H9 (cell line): ENCODE results near the gene RPS24. TPM values are rescaled to one million over a fixed set of nuclear protein-coding genes. Genes with fewer than 3 reads are reported as not detected.

Experiments
- DNase-seq: peaks from one replicate; pipeline ENCODE4 v3.0.0-alpha.2; 2017
- H2AFZ ChIP-seq: one replicate; pipeline ENCODE4 v1.6.1; 2013; ENCODE audit warnings: mild to moderate bottlenecking, low read length, control low read depth, moderate library complexity
- H2AK5ac ChIP-seq: 2 replicates; pipeline ENCODE4 v1.6.1; 2013; ENCODE audit warnings: low read length, control low read depth, mixed read lengths; ENCODE audit not compliant: insufficient read length
- H2BK120ac ChIP-seq: one replicate; pipeline ENCODE4 v1.6.1; 2013; ENCODE audit warnings: low read depth, mild to moderate bottlenecking, low read length, control low read depth, inconsistent platforms; ENCODE audit not compliant: poor library complexity, severe bottlenecking
- H2BK12ac ChIP-seq: 2 replicates; pipeline ENCODE4 v1.6.1; 2013; ENCODE audit warnings: low read length, control low read depth, mixed read lengths, low read depth; ENCODE audit not compliant: insufficient read length
- H2BK15ac ChIP-seq: 2 replicates; pipeline ENCODE4 v1.6.1; 2013; ENCODE audit warnings: low read depth, low read length, control low read depth
- H2BK20ac ChIP-seq: one replicate; pipeline ENCODE4 v1.6.1; 2013; ENCODE audit warnings: low read depth, mild to moderate bottlenecking, low read length, control low read depth, inconsistent platforms; ENCODE audit not compliant: poor library complexity, severe bottlenecking
- H2BK5ac ChIP-seq: 2 replicates; pipeline ENCODE4 v1.6.1; 2013; ENCODE audit warnings: low read length, control low read depth, mixed read lengths; ENCODE audit not compliant: insufficient read length
- H3K14ac ChIP-seq: 2 replicates; pipeline ENCODE4 v1.6.1; 2013; ENCODE audit warnings: low read length, control low read depth; ENCODE audit not compliant: insufficient read depth
- H3K18ac ChIP-seq: 2 replicates; pipeline ENCODE4 v1.6.1; 2013; ENCODE audit warnings: low read depth, mild to moderate bottlenecking, mixed read lengths, low read length, control low read depth; ENCODE audit not compliant: insufficient read length
- H3K23ac ChIP-seq: 2 replicates; pipeline ENCODE4 v1.6.1; 2013; ENCODE audit warnings: low read length, control low read depth, mixed read lengths, low read depth; ENCODE audit not compliant: insufficient read length
- H3K23me2 ChIP-seq: 2 replicates; pipeline ENCODE4 v1.6.1; 2013; ENCODE audit warnings: low read depth, mild to moderate bottlenecking, mixed read lengths, low read length, control low read depth; ENCODE audit not compliant: insufficient read length, poor library complexity, severe bottlenecking
- H3K27ac ChIP-seq: 2 replicates; pipeline ENCODE4 v1.5.1; 2013; ENCODE audit warnings: low read length, control low read depth, mixed read lengths, low read depth; ENCODE audit not compliant: insufficient read length
- H3K27me3 ChIP-seq: 2 replicates; pipeline ENCODE4 v1.6.1; 2013; ENCODE audit warnings: low read length, control low read depth, inconsistent platforms; ENCODE audit not compliant: insufficient read depth
- H3K4ac ChIP-seq: 2 replicates; pipeline ENCODE4 v1.6.1; 2013; ENCODE audit warnings: low read depth, mild to moderate bottlenecking, control low read depth, inconsistent platforms, low read length, moderate library complexity
- H3K4me1 ChIP-seq: 2 replicates; pipeline ENCODE4 v1.6.1; 2013; ENCODE audit warnings: low read length, control low read depth, inconsistent platforms; ENCODE audit not compliant: insufficient read depth
- H3K4me2 ChIP-seq: 2 replicates; pipeline ENCODE4 v1.6.1; 2013; ENCODE audit warnings: low read length, control low read depth, mixed read lengths; ENCODE audit not compliant: insufficient read length, insufficient read depth
- H3K56ac ChIP-seq: 2 replicates; pipeline ENCODE4 v1.6.1; 2013; ENCODE audit warnings: low read depth, mild to moderate bottlenecking, mixed read lengths, low read length, control low read depth; ENCODE audit not compliant: insufficient read length
- H3K79me1 ChIP-seq: 2 replicates; pipeline ENCODE4 v1.6.1; 2013; ENCODE audit warnings: low read depth, mild to moderate bottlenecking, moderate library complexity, low read length, control low read depth, inconsistent platforms; ENCODE audit not compliant: insufficient read depth, poor library complexity, severe bottlenecking
- H3K79me2 ChIP-seq: 2 replicates; pipeline ENCODE4 v1.6.1; 2013; ENCODE audit warnings: low read length, control low read depth, inconsistent platforms; ENCODE audit not compliant: insufficient read depth
- H3K9ac ChIP-seq: 2 replicates; pipeline ENCODE4 v1.6.1; 2013; ENCODE audit warnings: low read length, control low read depth, mixed read lengths; ENCODE audit not compliant: insufficient read length; ENCODE audit errors: extremely low read depth
- H3K9me3 ChIP-seq: one replicate; pipeline ENCODE4 v1.6.1; 2013; ENCODE audit warnings: low read depth, low read length, inconsistent platforms; ENCODE audit not compliant: control insufficient read depth
- H3T11ph ChIP-seq: one replicate; pipeline ENCODE4 v1.6.1; 2013; ENCODE audit warnings: mild to moderate bottlenecking, low read length, control low read depth, inconsistent platforms
- H4K20me1 ChIP-seq: one replicate; pipeline ENCODE4 v1.6.1; 2013; ENCODE audit not compliant: control insufficient read depth, insufficient read length, insufficient read depth
- H4K5ac ChIP-seq: 2 replicates; pipeline ENCODE4 v1.6.1; 2013; ENCODE audit warnings: low read depth, mild to moderate bottlenecking, mixed read lengths, low read length, control low read depth; ENCODE audit not compliant: insufficient read length
- H4K8ac ChIP-seq: replicated peaks from 2 replicates; pipeline ENCODE4 v1.6.1; 2013; ENCODE audit warnings: low read length, control low read depth, mixed read lengths, low read depth; ENCODE audit not compliant: insufficient read length
- H4K91ac ChIP-seq: 2 replicates; pipeline ENCODE4 v1.6.1; 2013; ENCODE audit warnings: low read depth, mild to moderate bottlenecking, moderate library complexity, mixed read lengths, low read length, control low read depth; ENCODE audit not compliant: insufficient read length
- H3K27ac Mint-ChIP-seq, 3 experiments: 2 replicates in 2 of 3; 3 replicates in 1 of 3; pipeline ENCODE4 v1.8.0; 2020 to 2021; ENCODE audit warnings: mixed read lengths in 3 of 3, mild to moderate bottlenecking in 1 of 3, moderate library complexity in 1 of 3
- H3K27me3 Mint-ChIP-seq: 2 replicates; pipeline ENCODE4 v1.8.0; 2021; ENCODE audit warnings: low read depth, mild to moderate bottlenecking, moderate library complexity, mixed read lengths
- H3K36me3 Mint-ChIP-seq, 3 experiments: 2 replicates in 2 of 3; 3 replicates in 1 of 3; pipeline ENCODE4 v1.8.0; 2020 to 2021; ENCODE audit warnings: low read depth in 3 of 3, mixed read lengths in 3 of 3; ENCODE audit not compliant: insufficient read depth in 1 of 3
- H3K4me1 Mint-ChIP-seq, 2 experiments: 2 replicates each; pipeline ENCODE4 v1.8.0; 2020; ENCODE audit warnings: mixed read lengths in 2 of 2
- H3K4me3 Mint-ChIP-seq, 2 experiments: 2 replicates in 1 of 2; 3 replicates in 1 of 2; pipeline ENCODE4 v1.8.0; 2020 to 2021; ENCODE audit warnings: mild to moderate bottlenecking in 2 of 2, mixed read lengths in 2 of 2, moderate library complexity in 1 of 2
- H3K9me3 Mint-ChIP-seq, 2 experiments: 2 replicates in 1 of 2; 3 replicates in 1 of 2; pipeline ENCODE4 v1.8.0; 2020; ENCODE audit warnings: mild to moderate bottlenecking in 2 of 2, mixed read lengths in 2 of 2, moderate library complexity in 1 of 2
- CTCF ChIP-seq: fragments of 200-600 bp; sonication (generic); conservative IDR thresholded peaks from 3 replicates; pipeline ENCODE4 v1.8.0; 2021; ENCODE audit warnings: antibody characterized with exemption, mild to moderate bottlenecking
- WGBS: extraction: QIAGEN DNeasy Blood & Tissue Kit; methylation state at CpG from one replicate; pipeline ENCODE4 v1.1.7; 2013; ENCODE audit warnings: missing lambda C conversion rate, low lambda C conversion rate, mixed read lengths; ENCODE audit not compliant: insufficient read length; ENCODE audit errors: extremely low coverage; 5-methylcytosine and 5-hydroxymethylcytosine counted together
- total RNA-seq: library from RNA; stranded (reverse); gene quantifications from 2 replicates; pipeline ENCODE4 v1.2.1, GENCODE V29; 2021

The RPS24 gene
- total RNA-seq, 1 experiment from 2014 or later = 1,966 TPM

- Histone ChIP-seq H2BK20ac (no peak overlapping the region), H2AK5ac (no peak overlapping the region), H3K4ac (no peak overlapping the region), H3K9me3 (no peaks in the 10 kb centered on the region), H3K23me2 (no peaks in the 10 kb centered on the region), H3K4me1 (peaks cover 2% of the 10 kb centered on the region; the same call in 1 of the 2 replicates), H3K27me3 (no peaks in the 10 kb centered on the region), H2BK12ac (no peak overlapping the region), H3K18ac (no peak overlapping the region), H3T11ph (no peak overlapping the region), H2BK5ac (no peak overlapping the region), H3K56ac (no peak overlapping the region), H2AFZ (no peak overlapping the region), H4K8ac (no peak overlapping the region), H4K91ac (no peak overlapping the region), H3K27ac (peak overlapping the region; percentile 34), H4K5ac (peak overlapping the region; percentile 73), H3K4me2 (no peak overlapping the region), H3K14ac (no peak overlapping the region), H3K79me1 (no peaks in the 10 kb centered on the region), H3K9ac (no peak overlapping the region), H4K20me1 (peaks cover 8% of the 10 kb centered on the region), H3K79me2 (peaks cover 4% of the 10 kb centered on the region; the same call in 1 of the 2 replicates), H3K23ac (no peak overlapping the region), H2BK120ac (no peak overlapping the region), H2BK15ac (no peak overlapping the region)
- H3K27ac Mint-ChIP-seq = peak overlapping the region; percentile 90 to 94 (median 94)
- H3K27me3 Mint-ChIP-seq = no peaks in the 10 kb centered on the region; the same call in 1 of the 2 replicates
- H3K4me1 Mint-ChIP-seq = peaks cover 64 to 66% of the 10 kb centered on the region in 2 experiments
- DNase-seq = no peak
- peak overlapping the region in 1 of 2 experiments; percentile 47; a peak in 3 of 5 replicates for H3K4me3 Mint-ChIP-seq
- peaks cover 47 to 70% (median 60%) of the 10 kb centered on the region in 3 experiments for H3K36me3 Mint-ChIP-seq
- no peak for TF ChIP-seq CTCF
- no peaks in the 10 kb centered on the region for H3K9me3 Mint-ChIP-seq
- WGBS = no CpG with 5 or more reads among the region's 5 CpGs
Observed at GRCh38 chr10:78041170-78042057, 7.8 kb downstream of the RPS24 start.
